CD4-positive, alpha-beta memory T cell (primary cell): Measurements from ENCODE around the gene SCRN3. TPM values are rescaled to one million over a fixed set of nuclear protein-coding genes. Genes with fewer than 3 reads are reported as not detected.

Source experiments
- CTCF ChIA-PET: fragments of 350-600 bp; sonication (Branson Sonifier 250); formaldehyde crosslinking; loops from one replicate; lab custom pipeline; 2021; ENCODE audit warnings: inconsistent platforms; ENCODE audit not compliant: partially characterized antibody; lab: Charles Lee
- POLR2A ChIA-PET: fragments of 350-600 bp; sonication (Branson Sonifier 250); formaldehyde crosslinking; loops from one replicate; lab custom pipeline; 2021; ENCODE audit not compliant: partially characterized antibody; lab: Charles Lee
- DNase-seq, 5 donors: peaks; one replicate each; pipeline versions ENCODE4 v3.0.0 to v3.0.0-alpha.2; 2020 to 2022; ENCODE audit warnings: mixed read lengths in 1 of 5
- H3K27ac ChIP-seq: one replicate; pipeline ENCODE4 v1.7.0; 2013; ENCODE audit warnings: low read depth, low read length
- H3K27me3 ChIP-seq: 2 replicates; pipeline ENCODE4 v1.7.0; 2013; ENCODE audit warnings: mild to moderate bottlenecking, low read length, moderate library complexity; ENCODE audit not compliant: insufficient read depth
- H3K36me3 ChIP-seq: 2 replicates; pipeline ENCODE4 v1.7.0; 2013; ENCODE audit warnings: mild to moderate bottlenecking, low read length, moderate library complexity; ENCODE audit not compliant: insufficient read depth
- H3K4me1 ChIP-seq: 2 replicates; pipeline ENCODE4 v1.7.0; 2013; ENCODE audit warnings: mild to moderate bottlenecking, low read length, moderate library complexity; ENCODE audit not compliant: insufficient read depth
- H3K4me3 ChIP-seq, 2 donors: one replicate each; pipeline ENCODE4 v1.7.0; 2013; ENCODE audit warnings: low read length in 2 of 2, mild to moderate bottlenecking in 1 of 2
- H3K9me3 ChIP-seq, 2 donors: one replicate each; pipeline ENCODE4 v1.7.0; 2013; ENCODE audit warnings: low read length in 2 of 2, control low read depth in 1 of 2; ENCODE audit not compliant: control insufficient read depth in 1 of 2
- H3K27ac Mint-ChIP-seq, 7 donors: one replicate each; pipeline ENCODE4 v1.8.0; 2020 to 2021; ENCODE audit warnings: mixed read lengths in 7 of 7, mild to moderate bottlenecking in 6 of 7, inconsistent platforms in 3 of 7, moderate library complexity in 3 of 7
- H3K27me3 Mint-ChIP-seq, 2 donors: one replicate each; pipeline ENCODE4 v1.8.0; 2020 to 2021; ENCODE audit warnings: mixed read lengths in 2 of 2
- H3K36me3 Mint-ChIP-seq, 2 donors: one replicate each; pipeline ENCODE4 v1.8.0; 2020 to 2021; ENCODE audit warnings: mixed read lengths in 2 of 2, inconsistent platforms in 1 of 2, mild to moderate bottlenecking in 1 of 2
- H3K4me1 Mint-ChIP-seq, 4 donors: one replicate each; pipeline ENCODE4 v1.8.0; 2020 to 2021; ENCODE audit warnings: mixed read lengths in 4 of 4, mild to moderate bottlenecking in 1 of 4
- H3K4me3 Mint-ChIP-seq, 8 donors: one replicate each; pipeline ENCODE4 v1.8.0; 2020 to 2021; ENCODE audit warnings: mixed read lengths in 8 of 8, mild to moderate bottlenecking in 7 of 8, moderate library complexity in 6 of 8, inconsistent platforms in 3 of 8
- H3K9me3 Mint-ChIP-seq, 8 donors: one replicate each; pipeline ENCODE4 v1.8.0; 2020 to 2021; ENCODE audit warnings: mixed read lengths in 8 of 8, mild to moderate bottlenecking in 5 of 8, inconsistent platforms in 3 of 8, moderate library complexity in 1 of 8
- intact Hi-C: fragments of 100-400 bp; cut with micrococcal nuclease; formaldehyde crosslinking; loops from one replicate; pipeline ENCODE4 v1.15.1; 2023
- polyA plus RNA-seq, 2 donors: library from polyadenylated mRNA; unstranded; fragments of 300-500 nt; fragmentation: Illumina TruSeq; gene quantifications; one replicate each; pipeline ENCODE4 v1.2.3, GENCODE V29; 2021
- total RNA-seq, 2 experiments: library from RNA; stranded (reverse); gene quantifications; one replicate each; pipeline ENCODE4 v1.2.3, GENCODE V29; 2021

The SCRN3 gene
- total and polyA plus RNA-seq, 4 experiments from 2014 or later, result 10.8 to 15.2 (median 13.2) TPM

GRCh38 chr2:174445248-174445647 is 49.7 kb downstream of the SCRN3 start:
- intact Hi-C loops, result no loop called here
- H3K27ac ChIP-seq, result no peak overlapping the region
- POLR2A ChIA-PET, result no interaction called here
- no peaks in the 10 kb centered on the region for H3K27me3 ChIP-seq
- CTCF ChIA-PET, result interaction anchor here (2.0 kb wide), 1 partner anchor 17 kb away, joined by 8 read pairs; no protein-coding TSS in a partner anchor
- Mint-ChIP-seq H3K4me3 (no peak overlapping the region), H3K4me1 (peaks cover 3 to 13% (median 8%) of the 10 kb centered on the region in 4 donors), H3K9me3 (peaks cover 0 to 1% (median 0%) of the 10 kb centered on the region in 8 donors), H3K27ac (peak overlapping the region in 2 of 7 donors; percentile 24 to 48), H3K36me3 (peaks cover 36 to 63% of the 10 kb centered on the region in 2 donors), H3K27me3 (no peaks in the 10 kb centered on the region)
- no peaks in the 10 kb centered on the region for H3K9me3 ChIP-seq
- DNase-seq, result no peak
- no peak overlapping the region for H3K4me3 ChIP-seq
- peaks cover 21% of the 10 kb centered on the region for H3K36me3 ChIP-seq
- peaks cover 4% of the 10 kb centered on the region for H3K4me1 ChIP-seq

DNA sequence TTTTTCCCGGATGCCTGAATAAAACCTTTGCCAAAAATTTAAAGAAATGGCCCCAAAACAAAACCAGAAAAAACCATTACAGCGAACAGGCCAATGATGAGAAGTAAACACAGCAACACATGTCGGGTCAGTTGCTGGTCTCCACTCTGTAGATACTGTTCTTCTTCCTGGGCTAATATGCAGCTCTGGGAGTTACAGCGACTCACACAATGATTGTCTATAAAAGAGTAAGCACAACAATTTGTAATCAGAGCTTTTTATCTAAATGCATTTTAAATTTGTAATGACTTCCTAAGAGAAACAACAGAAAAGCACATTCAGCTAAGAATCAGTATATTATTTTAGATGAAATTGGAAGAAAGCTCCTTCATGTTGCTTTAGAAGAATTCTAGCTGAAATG is 51.0 kb downstream of the SCRN3 start:
- H3K4me1 Mint-ChIP-seq, result peaks cover 8 to 18% (median 12%) of the 10 kb centered on the region in 4 donors
- Histone ChIP-seq H3K27ac (no peak overlapping the region), H3K27me3 (no peaks in the 10 kb centered on the region), H3K9me3 (no peaks in the 10 kb centered on the region), H3K4me3 (no peak overlapping the region), H3K4me1 (peaks cover 10% of the 10 kb centered on the region), H3K36me3 (peaks cover 21% of the 10 kb centered on the region)
- H3K4me3 Mint-ChIP-seq, result no peak overlapping the region
- H3K36me3 Mint-ChIP-seq, result peaks cover 33 to 57% of the 10 kb centered on the region in 2 donors
- ChIA-PET POLR2A (no interaction called here), CTCF (interaction anchor here (0.7 to 2.0 kb wide), 3 partner anchors 7 to 51 kb away, joined by 3 to 8 read pairs (median 3); partner anchors contain the start of gene SCRN3)
- intact Hi-C loops, result no loop called here
- H3K9me3 Mint-ChIP-seq, result peaks cover 0 to 1% (median 0%) of the 10 kb centered on the region in 8 donors
- no peaks in the 10 kb centered on the region for H3K27me3 Mint-ChIP-seq
- no peak for DNase-seq
- H3K27ac Mint-ChIP-seq, result peak overlapping the region in 1 of 7 donors; percentile 54

GRCh38 chr2:174449033-174449432 is 53.5 kb downstream of the SCRN3 start:
- H3K27me3 Mint-ChIP-seq, result no peaks in the 10 kb centered on the region
- ChIA-PET CTCF (no interaction called here), POLR2A (no interaction called here)
- no peak overlapping the region for H3K4me3 ChIP-seq
- H3K4me1 Mint-ChIP-seq, result peaks cover 10 to 21% (median 12%) of the 10 kb centered on the region in 4 donors
- H3K4me1 ChIP-seq, result peaks cover 10% of the 10 kb centered on the region
- intact Hi-C loops, result no loop called here
- no peaks in the 10 kb centered on the region for H3K9me3 ChIP-seq
- H3K27ac Mint-ChIP-seq, result no peak overlapping the region
- H3K27ac ChIP-seq, result no peak overlapping the region
- no peak for DNase-seq
- no peaks in the 10 kb centered on the region for H3K27me3 ChIP-seq
- H3K9me3 Mint-ChIP-seq, result peaks cover 0 to 1% (median 0%) of the 10 kb centered on the region in 8 donors
- H3K36me3 ChIP-seq, result peaks cover 13% of the 10 kb centered on the region
- H3K36me3 Mint-ChIP-seq, result peaks cover 40 to 58% of the 10 kb centered on the region in 2 donors
- peak overlapping the region in 2 of 8 donors; percentile 5 to 37 for H3K4me3 Mint-ChIP-seq

GRCh38 chr2:174450021-174450816 is 54.7 kb downstream of the SCRN3 start:
- Histone ChIP-seq H3K9me3 (no peaks in the 10 kb centered on the region), H3K4me1 (peaks cover 10% of the 10 kb centered on the region), H3K27me3 (no peaks in the 10 kb centered on the region), H3K4me3 (no peak overlapping the region), H3K27ac (no peak overlapping the region), H3K36me3 (peaks cover 6% of the 10 kb centered on the region)
- Mint-ChIP-seq H3K36me3 (peaks cover 39 to 59% of the 10 kb centered on the region in 2 donors), H3K27me3 (no peaks in the 10 kb centered on the region), H3K4me3 (peak overlapping the region in 1 of 8 donors; percentile 19), H3K9me3 (peaks cover 0 to 1% (median 0%) of the 10 kb centered on the region in 8 donors), H3K4me1 (peaks cover 10 to 21% (median 12%) of the 10 kb centered on the region in 4 donors), H3K27ac (peak overlapping the region in 6 of 7 donors; percentile 2 to 44 (median 35))
- intact Hi-C loops, result no loop called here
- ChIA-PET CTCF (no interaction called here), POLR2A (no interaction called here)
- no peak for DNase-seq

DNA sequence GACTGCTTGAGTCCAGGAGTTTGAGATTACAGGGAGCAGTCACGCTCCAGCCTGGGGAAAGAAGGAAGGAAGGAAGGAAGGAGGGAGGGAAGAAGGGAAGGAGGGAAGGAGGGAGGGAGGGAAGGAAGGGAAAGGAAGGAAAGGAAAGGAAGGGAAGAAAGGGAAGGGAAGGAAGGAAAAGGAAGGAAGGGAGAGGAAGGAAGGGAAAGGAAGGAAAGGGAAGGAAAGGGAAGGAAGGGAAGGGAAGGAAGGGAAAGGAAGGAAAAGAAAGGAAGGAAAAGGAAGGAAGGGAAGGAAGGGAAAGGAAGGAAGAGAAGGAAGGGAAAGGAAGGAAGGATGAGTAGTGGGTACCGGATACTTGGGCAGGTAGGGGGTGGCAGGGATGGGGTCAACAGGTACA is 59.0 kb downstream of the SCRN3 start:
- Mint-ChIP-seq H3K9me3 (no peaks in the 10 kb centered on the region), H3K27me3 (no peaks in the 10 kb centered on the region), H3K4me3 (no peak overlapping the region), H3K4me1 (peaks cover 6 to 14% (median 9%) of the 10 kb centered on the region in 4 donors), H3K36me3 (peaks cover 41 to 63% of the 10 kb centered on the region in 2 donors), H3K27ac (peak overlapping the region in 1 of 7 donors; percentile 22)
- H3K27ac ChIP-seq, result no peak overlapping the region
- peaks cover 20% of the 10 kb centered on the region for H3K36me3 ChIP-seq
- ChIA-PET POLR2A (no interaction called here), CTCF (no interaction called here)
- intact Hi-C loops, result no loop called here
- DNase-seq, result no peak
- no peak overlapping the region for H3K4me3 ChIP-seq
- H3K4me1 ChIP-seq, result peaks cover 10% of the 10 kb centered on the region
- H3K9me3 ChIP-seq, result no peaks in the 10 kb centered on the region
- no peaks in the 10 kb centered on the region for H3K27me3 ChIP-seq

DNA sequence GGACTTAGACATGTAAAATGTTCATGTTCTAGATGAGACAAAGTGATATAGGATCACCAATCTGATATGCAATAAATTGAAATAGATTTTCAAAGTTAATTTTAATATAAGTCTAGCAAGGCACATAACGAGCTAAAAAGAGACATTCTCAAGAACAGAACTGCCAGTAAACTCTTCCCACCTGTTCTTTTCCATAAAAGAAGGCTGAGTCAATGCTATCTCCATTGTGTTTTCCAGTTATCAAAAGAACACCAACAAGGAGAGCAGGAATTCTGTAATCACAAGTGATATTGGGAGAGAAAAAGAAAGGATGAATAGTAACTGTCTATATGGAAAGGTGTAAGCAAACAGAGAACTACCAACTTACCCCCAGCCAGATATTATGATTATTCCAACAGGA is 65.7 kb downstream of the SCRN3 start:
- CTCF ChIA-PET, result interaction anchor here (0.6 to 6.8 kb wide), 22 partner anchors 8 to 288 kb away, joined by 3 to 169 read pairs (median 8); partner anchors contain the start of genes GPR155, SCRN3 and WIPF1
- POLR2A ChIA-PET, result interaction anchor here (0.8 kb wide), 1 partner anchor 227 kb away, joined by 4 read pairs; no protein-coding TSS in a partner anchor
- intact Hi-C loops, result no loop called here

GRCh38 chr2:174465327-174465726 is 69.8 kb downstream of the SCRN3 start:
- no peaks in the 10 kb centered on the region for H3K9me3 Mint-ChIP-seq
- Histone ChIP-seq H3K27ac (no peak overlapping the region), H3K27me3 (no peaks in the 10 kb centered on the region), H3K4me3 (no peak overlapping the region), H3K4me1 (no peaks in the 10 kb centered on the region), H3K36me3 (peaks cover 7% of the 10 kb centered on the region), H3K9me3 (no peaks in the 10 kb centered on the region)
- no peak overlapping the region for H3K4me3 Mint-ChIP-seq
- H3K27ac Mint-ChIP-seq, result peak overlapping the region in 1 of 7 donors; percentile 60
- no peak for DNase-seq
- no peaks in the 10 kb centered on the region for H3K4me1 Mint-ChIP-seq
- peaks cover 23 to 35% of the 10 kb centered on the region in 2 donors for H3K36me3 Mint-ChIP-seq
- CTCF ChIA-PET, result interaction anchor here (1.0 to 1.9 kb wide), 8 partner anchors 15 to 224 kb away, joined by 3 to 9 read pairs (median 4); partner anchors contain the start of gene GPR155
- intact Hi-C loops, result no loop called here
- no peaks in the 10 kb centered on the region for H3K27me3 Mint-ChIP-seq
- POLR2A ChIA-PET, result interaction anchor here (0.7 to 1.0 kb wide), 2 partner anchors 21 to 27 kb away, joined by 3 read pairs; partner anchors contain the start of gene GPR155

More for the DNA sequence above, 65.7 kb downstream of the SCRN3 start:
- no peak for DNase-seq
- peaks cover 24 to 41% of the 10 kb centered on the region in 2 donors for H3K36me3 Mint-ChIP-seq
- H3K4me3 ChIP-seq, result no peak overlapping the region
- no peak overlapping the region for H3K4me3 Mint-ChIP-seq
- no peaks in the 10 kb centered on the region for H3K9me3 Mint-ChIP-seq
- H3K27me3 ChIP-seq, result no peaks in the 10 kb centered on the region
- no peaks in the 10 kb centered on the region for H3K9me3 ChIP-seq
- H3K27me3 Mint-ChIP-seq, result no peaks in the 10 kb centered on the region
- no peaks in the 10 kb centered on the region for H3K4me1 Mint-ChIP-seq
- peaks cover 19% of the 10 kb centered on the region for H3K36me3 ChIP-seq
- H3K27ac Mint-ChIP-seq, result no peak overlapping the region
- H3K27ac ChIP-seq, result no peak overlapping the region
- H3K4me1 ChIP-seq, result no peaks in the 10 kb centered on the region
